ENCODE measurements around the gene PPA2. TPM values are rescaled to one million over a fixed set of nuclear protein-coding genes. Genes with fewer than 3 reads are reported as not detected.
"Not testable (repeated sequence)": the region's sequence is repeated elsewhere in the genome, so short reads cannot be mapped to it uniquely, and the experiment has no call there.

The PPA2 gene
- total RNA-seq, 1 experiment from 2014 or later = 47.1 TPM

DNA sequence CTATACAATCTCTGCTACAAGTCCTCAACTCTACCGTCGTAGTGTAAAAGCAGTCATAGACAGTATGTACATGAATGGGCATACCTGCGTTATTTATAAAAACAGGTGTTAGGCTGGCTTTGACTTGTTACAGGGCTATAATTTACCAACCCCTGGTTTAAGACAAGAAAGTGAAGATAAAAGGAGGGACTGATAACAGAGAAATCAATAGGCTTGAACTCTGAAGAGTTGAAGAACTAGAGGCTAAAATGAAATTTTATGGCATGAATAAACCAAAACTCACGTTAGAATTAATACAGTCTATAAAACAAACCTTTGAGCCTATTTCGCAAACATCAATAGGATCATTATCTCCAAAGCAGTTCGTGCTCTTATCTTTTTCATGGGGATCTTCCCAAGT is 36.2 kb downstream of the PPA2 start:
- no peak for DNase-seq
- H3K27ac ChIP-seq = no peak overlapping the region
- H3K36me3 ChIP-seq = no peaks in the 10 kb centered on the region; the same call in none of the 2 replicates
- no peaks in the 10 kb centered on the region for H3K4me1 ChIP-seq
- H3K27me3 ChIP-seq = no peaks in the 10 kb centered on the region
- H3K9me3 ChIP-seq (replicated peaks) = peaks cover 7% of the 10 kb centered on the region; the same call in 1 of the 2 replicates
- H3K4me3 ChIP-seq = no peak overlapping the region

- Histone ChIP-seq H3K4me1 (no peaks in the 10 kb centered on the region), H3K36me3 (no peaks in the 10 kb centered on the region; the same call in none of the 2 replicates), H3K9me3 (replicated peaks) (peaks cover 7% of the 10 kb centered on the region; the same call in 1 of the 2 replicates), H3K27ac (no peak overlapping the region), H3K4me3 (no peak overlapping the region), H3K27me3 (no peaks in the 10 kb centered on the region)
- no peak for DNase-seq
Observed at GRCh38 chr4:105436414-105436813, 37.4 kb downstream of the PPA2 start.

GRCh38 chr4:105434940-105435339 is 38.9 kb downstream of the PPA2 start:
- Histone ChIP-seq H3K4me3 (no peak overlapping the region), H3K4me1 (no peaks in the 10 kb centered on the region), H3K27me3 (no peaks in the 10 kb centered on the region), H3K9me3 (replicated peaks) (peaks cover 7% of the 10 kb centered on the region; the same call in 1 of the 2 replicates), H3K27ac (no peak overlapping the region), H3K36me3 (no peaks in the 10 kb centered on the region; the same call in none of the 2 replicates)
- no peak for DNase-seq

GRCh38 chr4:105433421-105433820 is 40.4 kb downstream of the PPA2 start:
- Histone ChIP-seq H3K36me3 (no peaks in the 10 kb centered on the region; the same call in none of the 2 replicates), H3K9me3 (replicated peaks) (peaks cover 7% of the 10 kb centered on the region; the same call in 1 of the 2 replicates), H3K4me1 (no peaks in the 10 kb centered on the region), H3K27ac (peak overlapping the region; percentile 24; the same call in 1 of the 2 replicates), H3K27me3 (no peaks in the 10 kb centered on the region), H3K4me3 (no peak overlapping the region)
- peak; percentile 44 to 71 for DNase-seq

GRCh38 chr4:105432438-105432837 is 41.4 kb downstream of the PPA2 start:
- no peaks in the 10 kb centered on the region; the same call in none of the 2 replicates for H3K36me3 ChIP-seq
- H3K4me3 ChIP-seq = no peak overlapping the region
- H3K4me1 ChIP-seq = no peaks in the 10 kb centered on the region
- H3K27me3 ChIP-seq = no peaks in the 10 kb centered on the region
- peaks cover 7% of the 10 kb centered on the region; the same call in 1 of the 2 replicates for H3K9me3 ChIP-seq (replicated peaks)
- no peak overlapping the region for H3K27ac ChIP-seq
- no peak for DNase-seq

DNA sequence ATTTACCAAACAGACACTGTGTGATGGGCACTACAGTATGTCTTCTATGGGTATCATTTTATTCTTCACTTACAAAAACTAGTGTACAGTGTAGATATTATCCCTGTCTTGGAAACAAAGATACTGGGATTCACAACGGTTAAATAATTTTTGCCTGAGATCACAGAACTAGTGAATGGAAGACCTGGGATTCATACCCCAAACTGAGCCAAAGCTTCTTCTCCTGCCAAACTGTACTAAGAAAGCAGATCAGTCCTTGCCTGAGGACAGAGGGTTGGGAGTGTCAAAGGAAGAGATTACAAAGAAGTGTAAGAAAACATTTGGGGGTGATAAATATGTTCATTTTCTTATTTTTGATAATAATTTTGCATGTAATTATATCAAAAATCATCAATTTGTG is 43.1 kb downstream of the PPA2 start:
- Histone ChIP-seq H3K4me1 (no peaks in the 10 kb centered on the region), H3K9me3 (replicated peaks) (peaks cover 7% of the 10 kb centered on the region; the same call in 1 of the 2 replicates), H3K27ac (no peak overlapping the region), H3K4me3 (no peak overlapping the region), H3K36me3 (peaks cover under 1% of the 10 kb centered on the region), H3K27me3 (no peaks in the 10 kb centered on the region)
- no peak for DNase-seq

DNA sequence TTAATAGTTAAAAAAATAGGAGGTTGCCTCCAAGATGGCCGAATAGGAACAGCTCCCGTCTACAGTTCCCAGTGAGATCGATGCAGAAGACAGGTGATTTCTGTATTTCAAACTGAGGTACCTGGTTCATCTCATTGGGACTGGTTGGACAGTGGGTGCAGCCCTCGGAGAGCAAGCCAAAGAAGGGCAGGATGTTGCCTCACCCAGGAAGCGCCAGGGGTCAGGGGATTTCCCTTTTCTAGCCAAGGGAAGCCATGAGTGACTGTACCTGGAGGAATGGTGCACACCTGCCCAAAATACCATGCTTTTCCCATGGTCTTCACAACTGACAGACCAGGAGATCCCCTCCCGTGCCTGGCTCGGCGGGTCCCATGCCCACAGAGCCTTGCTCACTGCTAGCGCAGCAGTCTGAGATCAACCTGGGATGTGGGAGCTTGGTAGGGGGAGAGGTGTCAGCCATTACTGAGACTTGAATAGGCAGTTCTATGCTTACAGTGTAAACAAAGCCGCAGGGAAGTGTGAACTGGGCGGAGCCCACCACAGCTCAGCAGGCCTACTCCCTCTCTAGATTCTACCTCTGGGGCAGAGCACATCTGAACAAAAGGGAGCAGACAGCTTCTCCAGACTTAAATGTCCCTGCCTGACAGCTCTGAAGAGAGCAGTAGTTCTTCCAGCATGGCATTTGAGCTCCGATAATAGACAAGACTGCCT is 47.5 kb downstream of the PPA2 start:
- Histone ChIP-seq H3K4me1 (no peaks in the 10 kb centered on the region), H3K4me3 (no peak overlapping the region), H3K27me3 (no peaks in the 10 kb centered on the region), H3K36me3 (0 out of 2 replicates have a peak, but pooled peaks cover 7% of the 10 kb centered on the region), H3K27ac (no peak overlapping the region), H3K9me3 (replicated peaks) (peaks cover 3% of the 10 kb centered on the region; the same call in 1 of the 2 replicates)
- DNase-seq = no peak

GRCh38 chr4:105422207-105422920 is 51.5 kb downstream of the PPA2 start:
- H3K4me3 ChIP-seq = no peak overlapping the region
- no peaks in the 10 kb centered on the region for H3K4me1 ChIP-seq
- peaks cover 3% of the 10 kb centered on the region; the same call in 1 of the 2 replicates for H3K9me3 ChIP-seq (replicated peaks)
- DNase-seq = no peak
- H3K36me3 ChIP-seq = peaks cover 7% of the 10 kb centered on the region; the same call in 1 of the 2 replicates
- H3K27me3 ChIP-seq = no peaks in the 10 kb centered on the region
- no peak overlapping the region for H3K27ac ChIP-seq

DNA sequence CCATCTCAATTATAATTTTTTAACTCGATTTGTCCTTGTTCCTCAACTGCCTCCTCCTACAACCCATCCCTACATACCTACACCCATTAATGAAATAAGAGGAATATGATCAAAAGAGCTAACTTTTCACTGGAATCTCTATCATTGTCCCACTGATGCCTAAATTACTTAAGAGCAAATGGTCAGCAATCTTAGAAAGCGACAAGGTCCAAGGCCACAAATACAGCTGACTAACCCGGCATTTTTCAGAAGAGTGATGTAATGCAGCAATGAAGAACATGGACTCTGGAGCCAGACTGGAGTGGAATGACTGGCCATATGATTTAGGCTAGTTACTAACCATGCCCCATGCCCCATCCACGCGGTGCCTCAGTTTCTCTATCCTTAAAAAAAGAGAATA is 56.2 kb downstream of the PPA2 start:
- no peak overlapping the region for H3K27ac ChIP-seq
- no peaks in the 10 kb centered on the region for H3K9me3 ChIP-seq (replicated peaks)
- DNase-seq = no peak
- H3K4me1 ChIP-seq = no peaks in the 10 kb centered on the region
- H3K36me3 ChIP-seq = peaks cover 2% of the 10 kb centered on the region; the same call in 1 of the 2 replicates
- H3K4me3 ChIP-seq = no peak overlapping the region
- H3K27me3 ChIP-seq = no peaks in the 10 kb centered on the region

- Histone ChIP-seq H3K4me1 (no peaks in the 10 kb centered on the region), H3K9me3 (replicated peaks) (no peaks in the 10 kb centered on the region), H3K36me3 (no peaks in the 10 kb centered on the region; the same call in 1 of the 2 replicates), H3K4me3 (no peak overlapping the region), H3K27me3 (no peaks in the 10 kb centered on the region), H3K27ac (no peak overlapping the region)
- DNase-seq = peak; percentile 8 to 17
Observed at GRCh38 chr4:105415281-105415744, 58.5 kb downstream of the PPA2 start.

DNA sequence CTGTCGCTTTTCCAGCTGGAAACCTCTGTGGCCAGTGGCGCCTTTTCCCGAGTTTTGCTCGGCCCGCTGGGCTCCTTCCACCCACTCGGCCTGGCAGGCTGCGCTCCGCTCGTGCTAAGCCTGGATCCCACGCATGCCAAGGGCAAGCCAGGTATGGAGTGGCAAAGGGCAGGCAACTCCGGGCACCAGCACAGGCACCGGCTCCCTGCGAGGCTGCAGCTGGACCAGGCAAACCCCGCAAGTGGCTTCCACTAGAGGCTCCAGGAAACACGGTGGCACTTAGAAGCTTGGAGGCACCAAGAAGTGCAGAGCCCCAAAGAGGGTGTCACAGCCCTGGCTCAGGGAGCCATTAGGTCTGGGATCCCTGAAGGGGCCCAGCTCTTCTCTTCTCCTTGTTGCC is 59.5 kb downstream of the PPA2 start:
- H3K9me3 ChIP-seq (replicated peaks) = no peaks in the 10 kb centered on the region
- H3K27ac ChIP-seq = no peak overlapping the region
- H3K4me3 ChIP-seq = no peak overlapping the region
- no peaks in the 10 kb centered on the region for H3K4me1 ChIP-seq
- DNase-seq = no peak
- H3K27me3 ChIP-seq = no peaks in the 10 kb centered on the region
- H3K36me3 ChIP-seq = no peaks in the 10 kb centered on the region

DNA sequence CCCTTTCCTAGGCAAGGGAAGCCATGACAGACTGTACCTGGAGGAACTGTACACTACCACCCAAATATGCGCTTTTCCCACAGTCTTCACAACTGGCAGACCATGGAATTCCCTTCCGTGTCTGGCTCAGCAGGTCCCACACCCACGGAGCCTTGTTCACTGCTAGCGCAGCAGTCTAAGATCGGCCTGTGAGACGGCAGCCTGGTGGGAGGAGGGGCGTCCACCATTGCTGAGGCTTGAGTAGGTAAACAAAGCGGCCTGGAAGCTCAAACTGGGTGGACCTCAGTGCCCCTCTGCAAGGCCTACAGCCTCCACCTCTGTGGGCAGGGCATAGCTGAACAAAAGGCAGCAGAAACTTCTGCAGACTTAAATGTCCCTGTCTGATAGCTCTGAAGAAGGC is 64.7 kb downstream of the PPA2 start:
- not testable (repeated sequence) for H3K27me3 ChIP-seq; H3K4me3 ChIP-seq; H3K27ac ChIP-seq; DNase-seq; H3K4me1 ChIP-seq; H3K9me3 ChIP-seq (replicated peaks); H3K36me3 ChIP-seq

- H3K4me3 ChIP-seq = no peak overlapping the region
- no peaks in the 10 kb centered on the region for H3K4me1 ChIP-seq
- DNase-seq = no peak
- no peaks in the 10 kb centered on the region for H3K27me3 ChIP-seq
- H3K27ac ChIP-seq = no peak overlapping the region
- H3K36me3 ChIP-seq = no peaks in the 10 kb centered on the region
- no peaks in the 10 kb centered on the region; the same call in 1 of the 2 replicates for H3K9me3 ChIP-seq (replicated peaks)
Observed at GRCh38 chr4:105400901-105401677, 72.8 kb downstream of the PPA2 start.

DNA sequence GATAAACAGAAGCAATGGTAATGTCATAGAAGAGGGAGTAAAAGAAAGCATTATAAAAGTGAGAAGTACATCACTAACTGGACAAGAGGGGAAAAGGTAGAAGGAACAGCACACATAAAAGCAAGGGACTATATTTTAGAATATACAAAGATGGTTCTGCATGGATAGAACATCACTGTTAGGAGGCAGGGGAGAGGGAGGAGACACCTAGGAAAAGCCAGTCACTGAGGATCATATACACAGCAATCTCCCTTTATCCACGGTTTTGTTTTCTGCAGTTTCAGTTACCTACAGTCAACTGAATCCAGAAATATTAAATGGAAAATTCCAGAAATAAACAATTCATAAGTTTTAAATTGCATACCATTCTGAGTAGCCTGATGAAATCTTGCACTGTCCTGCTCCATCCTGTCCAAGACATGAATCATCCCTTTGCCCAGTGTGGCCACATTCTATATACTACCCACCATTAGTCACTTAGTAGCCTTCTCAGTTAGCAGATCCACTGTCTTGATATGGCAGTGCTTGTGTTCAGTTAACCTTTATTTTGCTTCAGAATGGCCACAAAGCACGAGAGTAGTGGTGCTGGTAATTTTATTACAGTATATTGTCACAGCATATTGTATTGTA is 74.2 kb downstream of the PPA2 start:
- H3K4me3 ChIP-seq = no peak overlapping the region
- no peak overlapping the region for H3K27ac ChIP-seq
- DNase-seq = no peak
- no peaks in the 10 kb centered on the region for H3K4me1 ChIP-seq
- no peaks in the 10 kb centered on the region; the same call in 1 of the 2 replicates for H3K9me3 ChIP-seq (replicated peaks)
- H3K27me3 ChIP-seq = no peaks in the 10 kb centered on the region
- 0 out of 2 replicates have a peak, but pooled peaks cover 4% of the 10 kb centered on the region for H3K36me3 ChIP-seq

Measured in SJCRH30 (cell line).